Stimulated activated CD4-positive, alpha-beta T cell treated with anti-CD3 and anti-CD28 coated beads, Interleukin-1b, Interleukin-23, amount 100 ng/mL, for 4 hours (primary cell): ENCODE measurements around the gene ANKDD1B.
"Not testable (repeated sequence)": the region's sequence is repeated elsewhere in the genome, so short reads cannot be mapped to it uniquely, and the experiment has no call there.

ENCODE experiments used
- DNase-seq, 2 donors: peaks; one replicate each; pipeline ENCODE4 v3.0.0-alpha.2; 2020; ENCODE audit warnings: low read depth in 2 of 2

The ANKDD1B gene

GRCh38 chr5:75611311-75612225 is at the start of gene ANKDD1B:
ANKDD1B (plus strand) TSS chr5:75611453; CDS start chr5:75611635, 182 bp downstream.
- peak in 1 of 2 donors; percentile 1 for DNase-seq

GRCh38 chr5:75565991-75566709 is 45.1 kb upstream of the ANKDD1B start:
- DNase-seq: not testable (repeated sequence)

GRCh38 chr5:75566710-75567309 is 44.4 kb upstream of the ANKDD1B start:
- peak; percentile 28 to 35 for DNase-seq

GRCh38 chr5:75567710-75568109 is 43.5 kb upstream of the ANKDD1B start:
- no peak for DNase-seq

- DNase-seq: no peak
These were observed 43.1 kb upstream of the ANKDD1B start for GRCh38 chr5:75568202-75568601.

GRCh38 chr5:75571547-75571946 is 39.7 kb upstream of the ANKDD1B start:
- no peak for DNase-seq

GRCh38 chr5:75574791-75575190 is 36.5 kb upstream of the ANKDD1B start:
- no peak for DNase-seq

GRCh38 chr5:75578280-75578679 is 33.0 kb upstream of the ANKDD1B start:
- not testable (repeated sequence) for DNase-seq

- DNase-seq: no peak
These were observed 26.6 kb upstream of the ANKDD1B start for GRCh38 chr5:75584641-75585040.

- DNase-seq: no peak
These were observed 22.6 kb upstream of the ANKDD1B start for GRCh38 chr5:75588666-75589065.

- DNase-seq: no peak
These were observed 10.7 kb upstream of the ANKDD1B start for GRCh38 chr5:75600535-75600934.

GRCh38 chr5:75601567-75601966 is 9.7 kb upstream of the ANKDD1B start:
- DNase-seq: no peak

GRCh38 chr5:75601996-75602395 is 9.3 kb upstream of the ANKDD1B start:
- DNase-seq: no peak

GRCh38 chr5:75603371-75603770 is 7.9 kb upstream of the ANKDD1B start:
- no peak for DNase-seq

GRCh38 chr5:75603821-75604220 is 7.4 kb upstream of the ANKDD1B start:
- DNase-seq: no peak

- DNase-seq: not testable (repeated sequence)
These were observed 3.9 kb upstream of the ANKDD1B start for GRCh38 chr5:75607341-75607740.

- DNase-seq: no peak
These were observed 2.4 kb upstream of the ANKDD1B start for GRCh38 chr5:75608870-75609269.

GRCh38 chr5:75610201-75610600 is 1.1 kb upstream of the ANKDD1B start:
- DNase-seq: no peak

GRCh38 chr5:75610859-75611310 is 368 bp upstream of the ANKDD1B start:
- DNase-seq: not testable (repeated sequence)

- no peak for DNase-seq
These were observed 945 bp downstream of the ANKDD1B start for GRCh38 chr5:75612226-75612569.

GRCh38 chr5:75612901-75613300 is 1.6 kb downstream of the ANKDD1B start:
- no peak for DNase-seq

- no peak for DNase-seq
These were observed 2.9 kb downstream of the ANKDD1B start for GRCh38 chr5:75614176-75614575.
